ENCODE data around the gene DBF4B.

- no peak for TF ChIP-seq CTCF (IDR thresholded peaks at IDR 0.05)
- no peak for TF ChIP-seq POLR2A (IDR thresholded peaks at IDR 0.05)
Observed at GRCh38 chr17:44794851-44795413, 86.5 kb downstream of the DBF4B start.
